Urinary bladder (tissue), 4 donors: ENCODE results near the gene NSDHL. TPM values are rescaled to one million over a fixed set of nuclear protein-coding genes. Genes with fewer than 3 reads are reported as not detected.
"Not testable (repeated sequence)": the region's sequence is repeated elsewhere in the genome, so short reads cannot be mapped to it uniquely, and the experiment has no call there.

ENCODE experiments used
- DNase-seq: peaks from one replicate; pipeline ENCODE4 v3.0.0-alpha.2; 2015; ENCODE audit errors: extremely low spot score
- H3K27ac ChIP-seq: one replicate; pipeline ENCODE4 v1.5.1; 2013; ENCODE audit warnings: low read depth, mild to moderate bottlenecking, moderate library complexity
- H3K36me3 ChIP-seq: one replicate; pipeline ENCODE4 v1.6.1; 2013; ENCODE audit warnings: mild to moderate bottlenecking, moderate library complexity; ENCODE audit not compliant: insufficient read depth
- H3K4me1 ChIP-seq: one replicate; pipeline ENCODE4 v1.6.1; 2013; ENCODE audit warnings: mild to moderate bottlenecking, moderate library complexity; ENCODE audit not compliant: insufficient read depth
- H3K4me3 ChIP-seq: one replicate; pipeline ENCODE4 v1.5.1; 2013; ENCODE audit warnings: low read depth, low read length
- WGBS: extraction: QIAGEN DNeasy Blood & Tissue Kit; methylation state at CpG from one replicate; pipeline ENCODE4 v1.1.7; 2013; 5-methylcytosine and 5-hydroxymethylcytosine counted together
- polyA plus RNA-seq: library from polyadenylated mRNA; stranded (reverse); fragments of 200-250 nt; gene quantifications from one replicate; pipeline ENCODE4 v1.2.3, GENCODE V29; 2013
- total RNA-seq: library from RNA; depleted of rRNA; stranded (reverse); fragments of >200 nt; gene quantifications from one replicate; pipeline ENCODE4 v1.2.3, GENCODE V29; 2014
- donor health status: healthy with polysubstance abuse.
- donor health status: healthy.

Gene NSDHL
- total and polyA plus RNA-seq, 2 donors: 6.2 to 15.5 TPM

- Histone ChIP-seq H3K4me3 (no peak overlapping the region), H3K27ac (no peak overlapping the region), H3K36me3 (no peaks in the 10 kb centered on the region), H3K4me1 (no peaks in the 10 kb centered on the region)
- WGBS: 98% methylated on average over 4 of the region's 4 CpGs
- no peak for DNase-seq
Measured at GRCh38 chrX:152902502-152902820, 71.6 kb downstream of the NSDHL start.

- WGBS: 78% methylated on average over 9 of the region's 9 CpGs
Measured at GRCh38 chrX:152903589-152903988, 72.7 kb downstream of the NSDHL start.

GRCh38 chrX:152904151-152905080 lies 73.6 kb downstream of the NSDHL start:
- WGBS: 31% methylated on average over 20 of the region's 20 CpGs
- no peaks in the 10 kb centered on the region for H3K36me3 ChIP-seq

More at GRCh38 chrX:152903589-152903988, 72.7 kb downstream of the NSDHL start:
- H3K27ac ChIP-seq: no peak overlapping the region
- no peaks in the 10 kb centered on the region for H3K4me1 ChIP-seq
- H3K4me3 ChIP-seq: no peak overlapping the region
- DNase-seq: no peak
- H3K36me3 ChIP-seq: no peaks in the 10 kb centered on the region

GRCh38 chrX:152905081-152905420 lies 74.2 kb downstream of the NSDHL start:
- Histone ChIP-seq H3K27ac (no peak overlapping the region), H3K4me3 (no peak overlapping the region), H3K36me3 (no peaks in the 10 kb centered on the region), H3K4me1 (no peaks in the 10 kb centered on the region)
- DNase-seq: no peak
- 89% methylated on average over 8 of the region's 8 CpGs for WGBS

More at GRCh38 chrX:152904151-152905080, 73.6 kb downstream of the NSDHL start:
- no peak for DNase-seq
- no peak overlapping the region for H3K4me3 ChIP-seq
- no peaks in the 10 kb centered on the region for H3K4me1 ChIP-seq
- H3K27ac ChIP-seq: no peak overlapping the region

- WGBS: 37% methylated on average over 17 of the region's 17 CpGs
- no peak overlapping the region for H3K27ac ChIP-seq
- no peak for DNase-seq
- no peaks in the 10 kb centered on the region for H3K36me3 ChIP-seq
- H3K4me3 ChIP-seq: no peak overlapping the region
- H3K4me1 ChIP-seq: no peaks in the 10 kb centered on the region
Measured at GRCh38 chrX:152907084-152907651, 76.3 kb downstream of the NSDHL start.

- H3K36me3 ChIP-seq: no peaks in the 10 kb centered on the region
- DNase-seq: no peak
- 89% methylated on average over 14 of the region's 14 CpGs for WGBS
- no peaks in the 10 kb centered on the region for H3K4me1 ChIP-seq
- H3K4me3 ChIP-seq: no peak overlapping the region
- no peak overlapping the region for H3K27ac ChIP-seq
Measured at GRCh38 chrX:152908486-152908885, 77.6 kb downstream of the NSDHL start.

- H3K27ac ChIP-seq, H3K36me3 ChIP-seq, H3K4me1 ChIP-seq, H3K4me3 ChIP-seq, DNase-seq: not testable (repeated sequence)
- WGBS: 86% methylated on average over 7 of the region's 7 CpGs
Measured at GRCh38 chrX:152910018-152910417, 79.2 kb downstream of the NSDHL start.

GRCh38 chrX:152912106-152912505 lies 81.2 kb downstream of the NSDHL start:
- 65% methylated on average over 4 of the region's 4 CpGs for WGBS
- Histone ChIP-seq H3K36me3 (no peaks in the 10 kb centered on the region), H3K4me3 (no peak overlapping the region), H3K4me1 (no peaks in the 10 kb centered on the region), H3K27ac (no peak overlapping the region)
- no peak for DNase-seq

GRCh38 chrX:152912641-152913040 lies 81.8 kb downstream of the NSDHL start:
- H3K27ac ChIP-seq: no peak overlapping the region
- H3K4me1 ChIP-seq: no peaks in the 10 kb centered on the region
- no peak for DNase-seq
- H3K36me3 ChIP-seq: no peaks in the 10 kb centered on the region
- 89% methylated on average over 7 of the region's 7 CpGs for WGBS
- no peak overlapping the region for H3K4me3 ChIP-seq

- no peak overlapping the region for H3K4me3 ChIP-seq
- no peak for DNase-seq
- H3K36me3 ChIP-seq: no peaks in the 10 kb centered on the region
- H3K4me1 ChIP-seq: no peaks in the 10 kb centered on the region
- H3K27ac ChIP-seq: no peak overlapping the region
- 80% methylated on average over 10 of the region's 10 CpGs for WGBS
Measured at GRCh38 chrX:152913346-152913745, 82.5 kb downstream of the NSDHL start.

- Histone ChIP-seq H3K36me3 (no peaks in the 10 kb centered on the region), H3K4me3 (no peak overlapping the region), H3K4me1 (no peaks in the 10 kb centered on the region), H3K27ac (no peak overlapping the region)
- WGBS: 88% methylated on average over 6 of the region's 6 CpGs
- no peak for DNase-seq
Measured at GRCh38 chrX:152913910-152914309, 83.0 kb downstream of the NSDHL start.

- no peak overlapping the region for H3K27ac ChIP-seq
- no peak overlapping the region for H3K4me3 ChIP-seq
- DNase-seq: no peak
- H3K4me1 ChIP-seq: no peaks in the 10 kb centered on the region
- no peaks in the 10 kb centered on the region for H3K36me3 ChIP-seq
- WGBS: 39% methylated on average over 13 of the region's 13 CpGs
Measured at GRCh38 chrX:152915541-152916241, 84.8 kb downstream of the NSDHL start.

- DNase-seq: no peak
- Histone ChIP-seq H3K4me1 (no peaks in the 10 kb centered on the region), H3K4me3 (no peak overlapping the region), H3K27ac (no peak overlapping the region), H3K36me3 (no peaks in the 10 kb centered on the region)
- 78% methylated on average over 21 of the region's 21 CpGs for WGBS
Measured at GRCh38 chrX:152917656-152918579, 87.1 kb downstream of the NSDHL start.
